ENCODE results near the gene IFI44L. TPM values are rescaled to one million over a fixed set of nuclear protein-coding genes. Genes with fewer than 3 reads are reported as not detected.
A peak's percentile ranks its signal among the peaks of the same experiment; 100 is the strongest.

Gene IFI44L
- total and polyA plus RNA-seq, 2 of the 13 experiments (the other 11 are each of a cell fraction or from before 2014, with no cell fraction given): 0.04 TPM

- TF ChIP-seq ZNF280D (CRISPR knock-in tag; IDR thresholded peaks at IDR 0.05): no peak
- TF ChIP-seq TEAD3 (CRISPR knock-in tag; optimal IDR thresholded peaks at IDR 0.05; ENCODE audit: borderline replicate concordance): peak; percentile 51
- no peak for TF ChIP-seq ZNF3 (CRISPR knock-in tag; IDR thresholded peaks at IDR 0.05)
- TF ChIP-seq ZNF687 (CRISPR knock-in tag; IDR thresholded peaks at IDR 0.05): peak; percentile 16; the same call in 1 of the 2 replicates
- TF ChIP-seq SAP130 (CRISPR knock-in tag; IDR thresholded peaks at IDR 0.05; ENCODE audit: low read depth): 0 out of 2 replicates have a peak, but pooled peaks have one; percentile 21
- TF ChIP-seq GATA4 (IDR thresholded peaks at IDR 0.05; ENCODE audit: borderline replicate concordance, low read depth): no peak
- TF ChIP-seq ERF (CRISPR knock-in tag; IDR thresholded peaks at IDR 0.05): no peak
- no peak for TF ChIP-seq ZNF878 (CRISPR knock-in tag; IDR thresholded peaks at IDR 0.05)
- no peak for TF ChIP-seq HES4 (CRISPR knock-in tag; IDR thresholded peaks at IDR 0.05; ENCODE audit: borderline replicate concordance)
- no peak for TF ChIP-seq ZNF563 (CRISPR knock-in tag; IDR thresholded peaks at IDR 0.05)
- peak; percentile 69 for TF ChIP-seq ZFY (CRISPR knock-in tag; IDR thresholded peaks at IDR 0.05)
- TF ChIP-seq ZNF501 (CRISPR knock-in tag; IDR thresholded peaks at IDR 0.05): peak; percentile 41; the same call in 1 of the 2 replicates
- TF ChIP-seq HOXA3 (CRISPR knock-in tag; IDR thresholded peaks at IDR 0.05): peak; percentile 81
- no peak for TF ChIP-seq ELF4 (CRISPR knock-in tag; IDR thresholded peaks at IDR 0.05; ENCODE audit: borderline replicate concordance)
- TF ChIP-seq PAXIP1 (CRISPR knock-in tag; conservative IDR thresholded peaks at IDR 0.05): peak; percentile 26; the same call in 1 of the 2 replicates
- TF ChIP-seq TAF1 (CRISPR knock-in tag; IDR thresholded peaks at IDR 0.05): no peak
- TF ChIP-seq FOXA3 (CRISPR knock-in tag; IDR thresholded peaks at IDR 0.05): peak; percentile 86
- TF ChIP-seq ZNF556 (CRISPR knock-in tag; IDR thresholded peaks at IDR 0.05; ENCODE audit: borderline replicate concordance): peak; percentile 56; the same call in 1 of the 2 replicates
Measured at GRCh38 chr1:78607944-78608343, 12.3 kb upstream of the IFI44L start (continued).
